HG02973 (cell line): ENCODE measurements around the gene TFCP2.
"Not testable (repeated sequence)": the region's sequence is repeated elsewhere in the genome, so short reads cannot be mapped to it uniquely, and the experiment has no call there.

ENCODE experiments used
- ATAC-seq: cut with Tn5 transposase; IDR thresholded peaks from one replicate; pipeline ENCODE4 v1.9.1; 2021; ENCODE audit warnings: moderate library complexity; ENCODE audit not compliant: unreplicated experiment

Gene TFCP2

GRCh38 chr12:51083126-51083833 is 89.7 kb downstream of the TFCP2 start, which contains the start of gene CSRNP2:
CSRNP2 (minus strand) TSS chr12:51083596; CDS start chr12:51076561, 7,035 bp downstream.
- peak; percentile 97 for ATAC-seq

- no peak for ATAC-seq
These were observed 90.3 kb downstream of the TFCP2 start for GRCh38 chr12:51082561-51083125.

- ATAC-seq: no peak
These were observed 91.5 kb downstream of the TFCP2 start for GRCh38 chr12:51081421-51081820.

DNA sequence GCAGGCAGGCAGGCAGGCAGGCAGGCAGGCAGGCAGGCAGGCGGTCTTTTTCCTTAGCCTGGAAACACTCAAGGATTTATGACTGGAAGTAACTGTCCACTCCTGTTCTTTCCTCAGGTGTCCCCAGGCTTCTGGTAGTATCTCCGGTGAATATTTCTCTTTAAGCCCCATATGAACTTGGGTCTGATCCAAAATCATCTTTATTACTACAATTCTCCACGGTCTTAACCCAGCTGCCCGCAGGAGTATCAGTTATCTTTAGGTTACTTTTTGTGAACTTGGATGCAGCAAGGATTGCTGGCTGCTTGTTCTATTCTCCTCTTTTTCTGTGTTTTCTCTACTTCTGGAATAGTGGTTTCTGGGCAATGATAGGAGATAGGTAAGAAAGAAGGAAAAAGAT is 92.8 kb downstream of the TFCP2 start:
- ATAC-seq: no peak

GRCh38 chr12:51078866-51079265 is 94.1 kb downstream of the TFCP2 start:
- not testable (repeated sequence) for ATAC-seq

DNA sequence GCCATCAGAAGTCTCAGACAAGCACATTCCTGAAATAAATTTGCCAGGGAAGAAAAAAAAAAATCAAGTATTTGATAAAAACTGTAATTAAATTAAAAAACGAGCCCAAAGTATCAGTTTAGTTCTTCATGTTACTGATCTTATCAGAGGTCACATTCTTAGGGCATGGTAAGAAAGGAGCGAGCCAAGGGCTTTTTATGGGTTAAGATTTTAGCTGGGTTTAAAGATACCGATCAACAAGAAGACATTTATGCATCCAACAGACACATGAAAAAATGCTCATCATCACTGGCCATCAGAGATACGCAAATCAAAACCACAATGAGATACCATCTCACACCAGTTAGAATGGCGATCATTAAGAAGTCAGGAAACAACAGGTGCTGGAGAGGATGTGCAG is 94.6 kb downstream of the TFCP2 start:
- not testable (repeated sequence) for ATAC-seq

GRCh38 chr12:51077930-51078329 is 95.0 kb downstream of the TFCP2 start:
- ATAC-seq: no peak

- ATAC-seq: no peak
These were observed 96.6 kb downstream of the TFCP2 start for GRCh38 chr12:51076236-51076930.

GRCh38 chr12:51075390-51075789 is 97.5 kb downstream of the TFCP2 start:
- ATAC-seq: no peak

- no peak for ATAC-seq
These were observed 101.3 kb downstream of the TFCP2 start for GRCh38 chr12:51071663-51072062.

- ATAC-seq: no peak
These were observed 102.9 kb downstream of the TFCP2 start for GRCh38 chr12:51070004-51070403.

DNA sequence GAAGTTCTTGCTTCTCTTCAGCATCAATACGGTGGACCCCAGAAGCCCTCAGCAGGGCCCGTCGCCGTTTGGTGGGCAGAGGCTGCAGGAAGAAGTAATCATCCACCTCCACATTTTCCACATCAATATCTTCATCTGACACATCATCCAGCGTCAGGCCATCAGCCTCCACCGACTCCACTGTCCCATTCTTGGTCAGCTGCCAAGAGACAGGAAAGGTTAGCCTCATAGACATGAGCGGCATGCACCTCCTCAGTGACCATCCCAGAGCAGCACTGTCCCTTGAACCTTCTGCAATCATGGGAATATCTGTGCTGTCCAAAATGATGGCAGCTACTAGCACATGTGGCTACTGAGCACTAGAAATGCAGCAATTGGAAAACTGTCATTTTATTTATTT is 105.2 kb downstream of the TFCP2 start:
- no peak for ATAC-seq

DNA sequence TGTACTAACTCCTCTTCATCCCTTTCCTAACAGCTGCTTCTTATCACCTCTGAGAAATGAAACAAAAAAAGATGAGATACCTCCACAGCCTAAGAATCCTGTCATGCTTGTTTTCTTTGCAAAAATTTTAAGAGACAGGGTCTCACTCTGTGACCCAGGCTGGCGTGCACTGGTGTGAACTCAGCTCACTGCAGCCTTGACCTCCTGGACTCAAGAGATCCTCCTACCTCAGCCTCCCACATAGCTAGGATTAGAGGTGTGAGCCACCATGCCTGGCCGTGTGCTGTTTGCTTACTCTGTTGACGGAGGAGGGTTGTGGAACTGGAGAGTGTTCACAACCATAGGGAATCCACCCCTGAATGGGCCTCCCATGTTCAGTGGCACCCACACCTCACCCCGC is 105.7 kb downstream of the TFCP2 start:
- no peak for ATAC-seq

- ATAC-seq: no peak
These were observed 107.4 kb downstream of the TFCP2 start for GRCh38 chr12:51065530-51065929.

GRCh38 chr12:51062631-51063397 is 110.1 kb downstream of the TFCP2 start:
- ATAC-seq: no peak

GRCh38 chr12:51059086-51059485 is 113.8 kb downstream of the TFCP2 start:
- ATAC-seq: no peak

- no peak for ATAC-seq
These were observed 116.7 kb downstream of the TFCP2 start for GRCh38 chr12:51056242-51056641.

- no peak for ATAC-seq
These were observed 117.9 kb downstream of the TFCP2 start for GRCh38 chr12:51055060-51055459.

DNA sequence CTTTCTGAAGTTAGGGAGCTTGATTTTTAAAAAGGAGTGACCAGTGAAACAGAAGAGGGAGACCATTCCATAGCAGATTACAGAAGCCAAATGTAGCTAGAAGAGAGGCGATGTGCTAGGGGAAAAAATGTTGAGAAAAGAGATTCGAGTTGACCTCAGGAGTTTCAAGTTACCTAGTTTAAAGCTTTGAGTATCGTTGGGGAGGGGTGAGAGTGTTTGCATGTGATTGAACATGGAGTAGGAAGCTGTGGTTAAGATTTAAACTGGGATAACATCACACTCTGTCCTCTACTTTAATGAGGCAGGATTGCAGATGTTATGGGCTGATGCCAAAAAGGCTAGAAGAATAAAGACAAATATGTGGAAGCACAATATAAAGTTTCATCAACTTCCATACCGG is 121.1 kb downstream of the TFCP2 start:
- ATAC-seq: no peak

DNA sequence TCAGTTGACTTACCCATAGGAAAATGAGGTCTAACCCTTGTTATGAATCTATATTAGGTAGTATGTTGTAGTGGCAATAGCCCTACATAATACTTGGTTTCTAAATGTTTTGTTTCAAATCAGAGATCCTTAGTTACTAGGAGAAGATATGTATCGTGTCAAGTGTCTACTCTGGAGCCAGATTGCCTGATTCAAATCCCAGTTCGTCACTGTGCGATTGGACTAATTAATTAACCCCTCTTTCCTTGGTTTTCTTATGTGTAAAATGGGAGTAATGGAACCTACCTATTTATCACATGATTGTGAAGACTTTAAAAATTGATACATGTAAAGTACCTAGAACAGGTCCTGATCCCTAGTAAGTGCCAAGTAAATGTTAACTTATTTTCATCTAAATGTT is 123.4 kb downstream of the TFCP2 start:
- no peak for ATAC-seq

DNA sequence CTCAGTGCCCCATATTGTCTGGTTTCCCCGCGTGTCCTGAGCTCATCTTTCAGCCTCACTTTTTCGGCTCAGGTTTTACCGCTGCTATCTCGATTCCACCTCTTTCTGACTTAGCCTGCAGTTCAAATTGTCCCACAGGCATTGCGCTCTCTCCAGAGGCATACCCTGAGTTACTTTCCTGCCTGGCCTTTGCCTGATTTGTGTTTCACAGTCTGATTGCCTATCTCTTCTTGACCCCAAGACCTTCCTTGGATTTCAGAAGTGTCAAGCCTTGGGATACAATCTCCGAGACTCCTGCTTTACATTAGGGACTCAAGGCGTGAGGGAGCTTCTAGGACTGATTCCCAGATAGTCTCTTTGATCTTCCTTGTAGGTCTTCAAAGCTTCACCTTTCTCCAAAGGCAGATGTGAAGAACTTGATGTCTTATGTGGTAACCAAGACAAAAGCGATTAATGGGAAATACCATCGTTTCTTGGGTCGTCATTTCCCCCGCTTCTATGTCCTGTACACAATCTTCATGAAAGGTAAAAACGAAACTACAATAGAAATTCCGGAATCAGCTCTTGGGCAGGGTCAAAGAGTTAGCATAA is 124.2 kb downstream of the TFCP2 start:
- ATAC-seq: no peak
